Inferior parietal cortex (tissue), 1 donor: ENCODE data around the gene IFNGR1.

Source experiments
- DNase-seq: peaks from one replicate; pipeline ENCODE4 v3.0.0-alpha.2; 2016; ENCODE audit errors: extremely low spot score

The IFNGR1 gene

GRCh38 chr6:137155830-137156229 lies 63.4 kb downstream of the IFNGR1 start:
- DNase-seq, result no peak

DNA sequence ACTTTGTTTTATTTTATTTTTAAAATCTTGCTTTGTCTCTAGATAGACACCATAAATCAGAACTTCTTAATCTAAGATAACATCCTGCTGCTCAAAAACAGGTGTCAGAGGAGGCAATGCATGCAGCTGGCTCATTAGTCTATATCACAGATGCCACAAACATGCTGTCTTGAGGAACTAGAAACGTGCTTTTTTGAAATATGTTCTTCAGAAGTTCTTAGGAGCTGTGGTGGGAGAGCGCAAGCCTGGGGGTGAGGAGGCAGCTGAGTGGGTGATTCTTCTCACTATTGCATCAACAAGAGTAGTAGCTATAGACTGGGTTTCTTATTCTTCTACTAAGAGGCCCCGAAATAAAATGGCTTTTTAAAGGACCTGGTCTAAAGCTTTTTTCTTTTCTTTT lies 69.1 kb downstream of the IFNGR1 start:
- DNase-seq, result no peak

DNA sequence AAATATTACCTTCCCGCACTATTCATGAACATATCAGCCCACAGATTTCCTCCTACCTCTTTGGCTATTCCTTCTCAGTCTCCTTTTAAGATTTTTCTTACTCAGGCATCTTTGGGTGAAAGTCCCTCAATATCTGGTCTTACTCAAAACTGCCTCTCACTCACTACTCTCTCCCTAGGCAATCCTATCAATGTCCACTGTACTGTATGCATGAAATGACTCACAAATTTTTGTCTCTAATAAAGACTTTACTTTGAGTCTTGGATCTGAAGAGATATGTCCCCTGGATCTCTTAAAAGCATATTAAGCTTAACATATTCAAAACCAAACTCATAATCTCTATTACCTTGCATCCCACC lies 70.2 kb downstream of the IFNGR1 start:
- no peak for DNase-seq

- DNase-seq, result no peak
Measured at GRCh38 chr6:137148306-137149034, 70.7 kb downstream of the IFNGR1 start.
